ENCODE results near the gene TBC1D2B. TPM values are rescaled to one million over a fixed set of nuclear protein-coding genes. Genes with fewer than 3 reads are reported as not detected.

Gene TBC1D2B
- total RNA-seq, 1 donor from 2014 or later = 13.8 TPM

DNA sequence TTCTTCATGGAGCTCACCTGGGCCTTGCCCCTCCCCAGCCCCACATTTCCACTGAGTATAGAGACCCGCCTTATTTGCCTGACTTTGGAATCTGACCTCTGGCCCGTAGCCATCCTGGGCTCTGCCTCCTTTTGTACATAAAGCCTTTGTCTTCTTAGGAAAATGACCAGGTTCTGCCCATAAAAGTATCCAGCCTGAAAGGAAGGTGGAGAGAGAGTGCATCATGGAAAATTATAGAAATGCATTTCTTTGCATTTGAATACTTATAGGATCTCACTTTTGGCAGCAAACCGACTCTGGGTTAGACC lies 11.2 kb upstream of the TBC1D2B start:
- no peak overlapping the region for H3K27ac Mint-ChIP-seq (ENCODE audit: unreplicated experiment)
- H3K36me3 Mint-ChIP-seq (ENCODE audit: low read depth, unreplicated experiment) = peaks cover 4% of the 10 kb centered on the region
- H3K27me3 Mint-ChIP-seq (ENCODE audit: unreplicated experiment) = peaks cover 1% of the 10 kb centered on the region
- no peak overlapping the region for H3K4me3 Mint-ChIP-seq (ENCODE audit: unreplicated experiment)
- no peak for TF ChIP-seq CTCF (IDR thresholded peaks at IDR 0.05; ENCODE audit: unreplicated experiment)
- H3K9me3 Mint-ChIP-seq (ENCODE audit: unreplicated experiment) = no peaks in the 10 kb centered on the region
- H3K4me1 Mint-ChIP-seq (ENCODE audit: unreplicated experiment) = no peaks in the 10 kb centered on the region
- no peak for DNase-seq (ENCODE audit: low spot score)

DNA sequence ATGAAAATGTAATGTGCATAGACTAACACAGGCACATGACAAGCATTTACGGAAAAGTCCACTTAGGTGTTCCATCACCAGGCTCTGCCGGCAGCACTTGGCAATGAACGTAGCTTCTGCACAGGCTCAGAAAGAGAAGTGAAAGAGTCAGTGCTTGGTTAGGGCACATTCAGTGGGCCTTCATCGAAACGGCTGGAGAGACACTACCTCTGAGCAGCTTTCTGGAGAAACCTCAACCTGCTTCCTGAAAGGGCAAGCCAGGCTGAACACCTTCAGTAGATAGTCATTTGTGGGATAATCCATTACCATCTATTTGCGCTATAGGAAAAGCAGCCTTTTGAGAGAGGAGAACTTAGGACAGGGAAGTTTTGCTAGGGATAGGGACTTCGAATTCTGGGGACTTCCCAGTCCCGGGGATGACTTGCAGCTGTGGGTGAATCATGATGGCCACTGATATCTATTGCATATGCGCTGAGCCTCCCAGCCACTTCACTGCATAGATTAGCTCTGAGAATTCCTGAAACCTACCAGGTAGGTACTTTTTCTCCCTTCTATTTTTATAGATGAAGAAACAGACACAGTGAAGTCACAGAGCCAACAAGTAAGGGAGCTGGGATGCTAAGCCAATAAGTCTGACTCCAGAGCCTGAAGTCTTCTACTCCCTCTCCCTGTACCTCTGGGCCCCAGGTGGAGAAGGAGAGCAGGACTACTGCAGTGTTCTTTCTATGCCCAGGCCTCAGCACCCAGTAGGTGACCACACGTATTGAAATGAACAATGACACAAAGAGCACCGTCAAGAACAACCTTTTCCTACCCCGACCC lies 10.7 kb upstream of the TBC1D2B start:
- Mint-ChIP-seq H3K4me3 (ENCODE audit: unreplicated experiment) (no peak overlapping the region), H3K27me3 (ENCODE audit: unreplicated experiment) (peaks cover 1% of the 10 kb centered on the region), H3K4me1 (ENCODE audit: unreplicated experiment) (no peaks in the 10 kb centered on the region), H3K36me3 (ENCODE audit: low read depth, unreplicated experiment) (peaks cover 4% of the 10 kb centered on the region), H3K9me3 (ENCODE audit: unreplicated experiment) (no peaks in the 10 kb centered on the region), H3K27ac (ENCODE audit: unreplicated experiment) (no peak overlapping the region)
- no peak for DNase-seq (ENCODE audit: low spot score)
- TF ChIP-seq CTCF (IDR thresholded peaks at IDR 0.05; ENCODE audit: unreplicated experiment) = no peak

GRCh38 chr15:78085928-78086327 lies 8.4 kb upstream of the TBC1D2B start:
- TF ChIP-seq CTCF (IDR thresholded peaks at IDR 0.05; ENCODE audit: unreplicated experiment) = no peak
- Mint-ChIP-seq H3K27ac (ENCODE audit: unreplicated experiment) (no peak overlapping the region), H3K36me3 (ENCODE audit: low read depth, unreplicated experiment) (peaks cover 4% of the 10 kb centered on the region), H3K9me3 (ENCODE audit: unreplicated experiment) (no peaks in the 10 kb centered on the region), H3K27me3 (ENCODE audit: unreplicated experiment) (peaks cover 1% of the 10 kb centered on the region), H3K4me1 (ENCODE audit: unreplicated experiment) (peaks cover 4% of the 10 kb centered on the region), H3K4me3 (ENCODE audit: unreplicated experiment) (no peak overlapping the region)
- no peak for DNase-seq (ENCODE audit: low spot score)

DNA sequence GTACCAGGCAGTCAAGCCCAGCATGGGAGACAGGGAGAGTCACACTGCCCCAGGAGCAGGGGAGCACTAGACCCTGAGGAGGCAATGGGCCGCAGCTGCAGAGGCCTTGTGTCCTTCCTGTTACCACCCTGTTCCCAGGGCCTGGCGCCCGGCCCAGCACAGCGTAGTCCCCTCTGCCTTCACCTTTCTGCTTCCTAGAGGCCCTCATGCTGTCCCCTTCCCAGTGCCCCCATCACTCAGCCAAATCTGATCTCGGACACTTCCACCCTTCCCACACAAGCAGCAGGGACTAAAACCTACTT lies 6.9 kb upstream of the TBC1D2B start:
- peaks cover 4% of the 10 kb centered on the region for H3K4me1 Mint-ChIP-seq (ENCODE audit: unreplicated experiment)
- DNase-seq (ENCODE audit: low spot score) = no peak
- no peaks in the 10 kb centered on the region for H3K36me3 Mint-ChIP-seq (ENCODE audit: low read depth, unreplicated experiment)
- H3K9me3 Mint-ChIP-seq (ENCODE audit: unreplicated experiment) = no peaks in the 10 kb centered on the region
- TF ChIP-seq CTCF (IDR thresholded peaks at IDR 0.05; ENCODE audit: unreplicated experiment) = no peak
- no peak overlapping the region for H3K4me3 Mint-ChIP-seq (ENCODE audit: unreplicated experiment)
- H3K27ac Mint-ChIP-seq (ENCODE audit: unreplicated experiment) = no peak overlapping the region
- peaks cover 3% of the 10 kb centered on the region for H3K27me3 Mint-ChIP-seq (ENCODE audit: unreplicated experiment)

GRCh38 chr15:78083687-78084448 lies 6.4 kb upstream of the TBC1D2B start:
- Mint-ChIP-seq H3K27me3 (ENCODE audit: unreplicated experiment) (peaks cover 3% of the 10 kb centered on the region), H3K4me3 (ENCODE audit: unreplicated experiment) (no peak overlapping the region), H3K4me1 (ENCODE audit: unreplicated experiment) (peaks cover 4% of the 10 kb centered on the region), H3K36me3 (ENCODE audit: low read depth, unreplicated experiment) (no peaks in the 10 kb centered on the region), H3K9me3 (ENCODE audit: unreplicated experiment) (no peaks in the 10 kb centered on the region), H3K27ac (ENCODE audit: unreplicated experiment) (no peak overlapping the region)
- TF ChIP-seq CTCF (IDR thresholded peaks at IDR 0.05; ENCODE audit: unreplicated experiment) = no peak
- no peak for DNase-seq (ENCODE audit: low spot score)
